GM21529 (cell line): ENCODE data around the gene COL9A3.
"Not testable (repeated sequence)": the region's sequence is repeated elsewhere in the genome, so short reads cannot be mapped to it uniquely, and the experiment has no call there.

Experiments
- ATAC-seq: cut with Tn5 transposase; IDR thresholded peaks from one replicate; pipeline ENCODE4 v1.9.1; 2021; ENCODE audit not compliant: unreplicated experiment

COL9A3 gene

DNA sequence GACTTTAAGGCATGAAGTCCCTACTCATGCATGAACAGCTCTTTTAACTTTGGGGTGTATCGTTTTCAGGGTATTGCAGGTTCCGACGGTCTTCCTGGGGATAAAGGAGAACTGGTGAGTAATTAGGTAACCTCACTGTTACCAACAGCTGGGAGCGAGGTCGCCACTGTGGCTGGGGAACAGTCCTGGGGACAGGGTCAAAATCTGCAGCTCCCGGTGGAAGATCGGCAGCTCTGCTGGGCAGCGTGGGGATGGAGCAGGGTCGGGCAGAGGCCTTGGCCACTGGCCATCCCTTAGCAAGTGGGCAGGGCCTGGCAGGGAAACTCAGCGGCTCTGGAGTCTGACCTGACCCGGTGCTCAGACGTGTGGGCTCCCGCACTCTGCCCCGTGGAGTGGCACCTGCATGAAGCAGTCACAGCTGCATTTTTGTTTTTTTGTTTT, 16.1 kb downstream of the COL9A3 start:
- ATAC-seq, result peak; percentile 42

GRCh38 chr20:62834967-62835730, 18.3 kb downstream of the COL9A3 start:
- ATAC-seq, result no peak

DNA sequence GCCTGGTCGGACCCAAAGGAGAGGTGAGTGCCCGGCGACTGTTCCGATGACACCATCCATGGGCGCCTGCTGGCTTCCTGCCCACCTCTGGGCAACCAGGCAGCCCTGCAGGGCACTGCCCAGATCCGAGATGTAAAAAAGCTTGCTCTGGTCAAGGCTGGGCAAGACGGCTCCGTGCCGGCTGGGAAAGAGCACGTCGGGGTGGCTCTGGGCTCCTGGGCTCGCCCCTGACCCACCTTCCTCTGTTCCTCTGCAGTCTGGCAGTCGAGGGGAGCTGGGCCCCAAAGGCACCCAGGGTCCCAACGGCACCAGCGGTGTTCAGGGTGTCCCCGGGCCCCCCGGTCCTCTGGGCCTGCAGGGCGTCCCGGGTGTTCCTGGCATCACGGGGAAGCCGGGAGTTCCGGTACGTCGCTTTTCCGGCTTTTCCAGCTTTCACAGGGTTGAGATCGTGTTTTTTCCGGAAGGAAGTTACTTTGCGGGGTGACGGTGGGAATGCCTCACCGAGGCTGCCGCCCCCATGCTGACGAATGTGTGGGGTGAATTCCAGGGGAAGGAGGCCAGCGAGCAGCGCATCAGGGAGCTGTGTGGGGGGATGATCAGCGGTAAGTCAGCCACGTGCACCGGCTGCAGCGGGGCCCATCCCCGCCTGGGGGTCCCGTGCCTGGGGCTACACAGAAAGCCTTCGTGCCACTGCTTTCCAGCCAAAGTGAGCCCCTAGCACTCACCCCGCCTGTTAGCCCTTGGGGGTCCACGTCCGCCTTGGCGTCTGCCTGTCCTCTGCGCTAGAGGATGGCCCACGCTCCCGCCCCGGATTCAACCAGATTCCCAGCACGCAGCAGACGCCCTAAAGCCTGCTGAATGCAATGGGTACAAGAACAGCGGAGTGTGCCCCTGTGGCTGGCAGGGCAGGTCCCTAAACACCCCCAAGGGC, 19.3 kb downstream of the COL9A3 start:
- ATAC-seq, result no peak

DNA sequence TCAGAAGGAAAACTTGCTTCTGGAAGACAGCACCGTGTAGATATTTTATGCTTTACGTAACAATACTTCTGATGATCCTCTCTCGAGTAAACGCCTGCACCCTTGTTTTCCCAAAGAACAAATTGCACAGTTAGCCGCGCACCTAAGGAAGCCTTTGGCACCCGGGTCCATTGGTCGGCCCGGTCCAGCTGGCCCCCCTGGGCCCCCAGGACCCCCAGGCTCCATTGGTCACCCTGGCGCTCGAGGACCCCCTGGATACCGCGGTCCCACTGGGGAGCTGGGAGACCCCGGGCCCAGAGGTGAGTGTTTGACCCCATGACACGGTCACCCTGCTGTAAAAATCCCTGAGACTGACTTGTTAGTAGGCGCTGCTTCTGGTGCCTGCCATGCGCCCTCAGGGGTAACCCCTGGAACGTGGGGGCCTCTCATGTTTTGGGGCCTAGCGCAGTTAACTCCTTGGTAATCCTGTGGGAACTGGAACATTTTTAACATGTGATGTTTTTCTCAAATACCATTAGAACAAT, 20.2 kb downstream of the COL9A3 start:
- ATAC-seq, result no peak

GRCh38 chr20:62837790-62838127, 20.9 kb downstream of the COL9A3 start:
- ATAC-seq, result peak; percentile 20

DNA sequence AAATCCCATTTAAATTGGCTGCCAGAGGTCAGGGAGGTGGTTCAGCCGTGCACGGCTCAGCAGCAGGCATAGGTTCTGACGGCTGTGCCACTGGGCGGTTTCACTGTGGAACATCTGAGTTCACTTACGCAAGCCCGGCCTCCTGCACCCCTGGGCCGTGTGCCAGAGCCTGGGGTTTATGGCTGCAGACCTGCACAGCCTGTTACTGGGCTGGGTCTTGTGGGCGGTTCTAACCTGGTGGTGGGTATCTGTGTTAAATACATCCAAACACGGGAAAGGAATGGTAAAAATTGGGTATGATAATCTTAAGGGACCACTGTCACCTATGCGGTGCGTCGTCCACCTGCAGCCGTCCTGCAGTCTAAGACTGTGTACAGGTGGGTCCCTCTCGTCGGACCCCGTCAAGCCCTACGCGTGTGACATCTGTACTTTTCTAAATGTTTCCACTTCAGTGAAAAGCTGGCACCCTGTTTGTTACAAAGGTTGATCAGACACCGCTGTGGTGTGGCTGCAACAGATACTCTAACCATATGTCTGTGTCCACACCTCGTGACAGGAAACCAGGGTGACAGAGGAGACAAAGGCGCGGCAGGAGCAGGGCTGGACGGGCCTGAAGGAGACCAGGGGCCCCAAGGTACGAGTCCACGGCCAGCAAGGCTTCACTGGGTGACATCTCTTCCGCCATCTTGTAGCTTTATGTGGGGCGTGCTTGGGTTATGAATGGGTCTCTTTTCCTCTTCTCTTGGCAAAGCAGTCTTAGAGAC, 21.5 kb downstream of the COL9A3 start:
- peak; percentile 61 for ATAC-seq

- ATAC-seq, result no peak
Measured at GRCh38 chr20:62839261-62839660, 22.4 kb downstream of the COL9A3 start.

GRCh38 chr20:62839816-62840215, 23.0 kb downstream of the COL9A3 start:
- no peak for ATAC-seq

DNA sequence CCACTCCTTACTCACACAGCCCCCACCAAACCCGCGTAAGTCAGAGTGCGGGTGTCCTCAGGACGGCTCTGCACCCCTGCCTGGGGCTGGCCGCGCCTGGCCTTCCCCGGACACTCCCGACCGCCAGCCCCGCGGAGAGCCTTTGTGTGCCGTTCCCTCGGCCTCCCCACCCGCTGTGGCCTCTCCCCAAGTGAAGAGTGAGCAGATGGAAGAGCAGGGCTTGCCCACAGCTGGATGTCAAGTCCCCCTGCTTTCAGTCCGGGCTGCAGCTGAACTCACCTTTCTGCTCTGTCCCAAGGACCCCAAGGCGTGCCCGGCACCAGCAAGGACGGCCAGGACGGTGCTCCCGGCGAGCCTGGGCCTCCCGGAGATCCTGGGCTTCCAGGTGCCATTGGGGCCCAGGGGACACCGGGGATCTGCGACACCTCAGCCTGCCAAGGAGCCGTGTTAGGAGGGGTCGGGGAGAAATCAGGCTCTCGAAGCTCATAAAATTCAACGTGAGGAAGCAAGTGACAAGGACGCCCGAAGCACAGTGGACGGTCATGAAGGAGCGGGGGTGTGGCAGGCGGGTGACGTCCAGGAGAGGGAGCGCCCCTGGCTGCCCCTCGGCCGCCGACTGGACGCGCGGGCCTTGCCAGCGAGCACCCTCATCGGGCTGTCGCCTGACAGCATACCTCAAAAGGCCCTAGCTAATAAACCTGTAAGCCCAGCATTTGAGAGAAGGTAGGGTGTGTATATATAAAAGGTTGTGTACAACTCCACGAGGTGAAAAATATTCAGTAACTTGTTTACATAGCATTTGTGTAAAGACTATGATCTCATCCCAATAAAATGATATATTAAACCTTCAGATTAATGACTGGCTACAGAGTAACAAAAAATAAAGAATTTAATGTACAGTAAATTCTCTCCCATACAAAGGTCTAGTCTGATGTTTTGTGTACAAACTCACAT, 23.7 kb downstream of the COL9A3 start:
- ATAC-seq, result no peak

GRCh38 chr20:62841705-62842212, 24.9 kb downstream of the COL9A3 start:
- no peak for ATAC-seq

GRCh38 chr20:62843656-62844055, 26.8 kb downstream of the COL9A3 start:
- ATAC-seq, result no peak

GRCh38 chr20:62844182-62844581, 27.3 kb downstream of the COL9A3 start:
- no peak for ATAC-seq

GRCh38 chr20:62845416-62846160, 28.7 kb downstream of the COL9A3 start:
- no peak for ATAC-seq

GRCh38 chr20:62846166-62846890, 29.5 kb downstream of the COL9A3 start:
- no peak for ATAC-seq

- not testable (repeated sequence) for ATAC-seq
Measured at GRCh38 chr20:62848917-62849316, 32.1 kb downstream of the COL9A3 start.

- no peak for ATAC-seq
Measured at GRCh38 chr20:62849431-62849830, 32.6 kb downstream of the COL9A3 start.

DNA sequence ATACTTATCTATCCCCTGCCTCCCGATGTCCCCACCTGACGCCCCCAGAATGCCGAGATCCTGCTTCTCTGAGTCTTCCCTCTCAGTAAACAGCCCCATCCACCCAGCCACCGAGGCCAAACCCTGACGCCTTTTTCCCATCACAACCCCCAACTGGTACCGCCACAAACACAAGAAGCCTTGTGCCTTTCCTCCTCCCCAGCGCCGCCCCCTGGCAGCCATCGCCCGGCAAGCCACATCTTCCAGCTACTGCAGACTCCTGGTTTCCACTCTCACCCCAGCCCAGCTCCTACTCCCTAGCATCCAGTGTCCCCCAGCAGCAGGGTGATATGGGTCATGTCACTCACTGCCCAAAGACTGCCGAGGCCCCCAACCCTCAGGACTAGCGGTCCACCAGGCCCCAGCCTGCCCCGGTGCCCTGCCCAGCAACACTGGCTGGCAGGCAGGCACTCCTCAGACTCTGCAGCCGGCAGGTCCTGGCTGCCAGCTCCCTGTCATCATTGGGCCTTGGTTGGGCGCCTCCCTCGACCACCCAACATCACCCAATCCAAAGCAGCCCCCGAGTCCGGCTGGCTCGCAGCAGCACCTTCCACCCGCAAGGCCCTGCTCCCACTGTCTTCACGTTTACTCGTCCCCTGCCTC, 33.6 kb downstream of the COL9A3 start:
- ATAC-seq, result no peak

DNA sequence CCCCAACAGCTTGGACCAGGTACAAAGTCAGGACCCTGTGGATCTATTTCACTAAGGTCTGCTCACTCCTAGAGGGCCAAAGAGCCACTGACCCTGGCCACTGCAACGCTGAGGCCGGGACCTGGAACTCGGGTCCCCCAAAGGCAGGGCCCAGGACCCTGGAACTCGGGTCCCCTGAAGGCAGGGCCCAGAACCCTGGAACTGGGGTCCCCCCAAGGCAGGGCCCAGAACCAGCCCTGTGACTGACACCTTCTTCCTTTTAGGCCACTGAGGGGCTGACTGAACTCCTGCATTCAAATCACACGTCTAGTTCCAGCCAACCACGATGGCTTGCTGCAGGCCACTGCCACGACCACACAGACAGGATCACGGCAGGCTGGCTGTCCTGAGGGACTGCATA, 35.3 kb downstream of the COL9A3 start:
- no peak for ATAC-seq
